ENCODE data around the gene SETD6. TPM values are rescaled to one million over a fixed set of nuclear protein-coding genes. Genes with fewer than 3 reads are reported as not detected.

SETD6 gene
- total and polyA plus RNA-seq, 2 of the 13 experiments (the other 11 are each of a cell fraction or from before 2014, with no cell fraction given): 24.0 to 25.7 TPM

GRCh38 chr16:58515125-58515870 is at the start of gene SETD6 (continued):
- TF ChIP-seq SALL1 (CRISPR knock-in tag; IDR thresholded peaks at IDR 0.05) (peak; percentile 95), ZNF432 (CRISPR knock-in tag; IDR thresholded peaks at IDR 0.05; ENCODE audit: borderline replicate concordance) (peak; percentile 92; the same call in 1 of the 2 replicates), NFKB2 (CRISPR knock-in tag; IDR thresholded peaks at IDR 0.05; ENCODE audit: borderline replicate concordance) (peak; percentile 99), ZKSCAN8 (CRISPR knock-in tag; IDR thresholded peaks at IDR 0.05; ENCODE audit: borderline replicate concordance) (peak; percentile 34; the same call in 1 of the 2 replicates), EP300 (IDR thresholded peaks at IDR 0.05; ENCODE audit: low read depth in 2 of 2, low read length in 2 of 2) (no peak), EP300 (CRISPR knock-in tag; IDR thresholded peaks at IDR 0.05; ENCODE audit: borderline replicate concordance) (peak; percentile 23; the same call in 1 of the 2 replicates), EED (CRISPR knock-in tag; IDR thresholded peaks at IDR 0.05) (peak; percentile 88), NFKBIZ (CRISPR knock-in tag; IDR thresholded peaks at IDR 0.05) (peak; percentile 52; the same call in 1 of the 2 replicates), CBX2 (IDR thresholded peaks at IDR 0.05; ENCODE audit: low read depth, low read length) (no peak), CBX2 (CRISPR knock-in tag; IDR thresholded peaks at IDR 0.05; ENCODE audit: low read depth) (no peak), SRSF1 (optimal IDR thresholded peaks at IDR 0.05; ENCODE audit: low read depth, low read length) (no peak), ZBTB14 (CRISPR knock-in tag; IDR thresholded peaks at IDR 0.05) (peak; percentile 72), HOXA5 (CRISPR knock-in tag; IDR thresholded peaks at IDR 0.05) (peak; percentile 90), ZNF562 (CRISPR knock-in tag; IDR thresholded peaks at IDR 0.05; ENCODE audit: borderline replicate concordance) (no peak; the same call in 1 of the 2 replicates), MED8 (CRISPR knock-in tag; IDR thresholded peaks at IDR 0.05; ENCODE audit: insufficient replicate concordance) (peak; percentile 50), ZNF720 (CRISPR knock-in tag; IDR thresholded peaks at IDR 0.05) (no peak), TBX3 (IDR thresholded peaks at IDR 0.05; ENCODE audit: borderline replicate concordance) (no peak), ZNF883 (CRISPR knock-in tag; IDR thresholded peaks at IDR 0.05; ENCODE audit: not compliant biosample characterization) (peak; percentile 98), ZZZ3 (CRISPR knock-in tag; IDR thresholded peaks at IDR 0.05; ENCODE audit: borderline replicate concordance) (no peak; the same call in 1 of the 2 replicates), ZNF20 (CRISPR knock-in tag; IDR thresholded peaks at IDR 0.05) (no peak; the same call in 1 of the 2 replicates), ZMYM3 (CRISPR knock-in tag; IDR thresholded peaks at IDR 0.05) (peak; percentile 51; the same call in 1 of the 2 replicates), GABPA (IDR thresholded peaks at IDR 0.05; ENCODE audit: low read depth, low read length) (peak; percentile 91), GABPA (CRISPR knock-in tag; IDR thresholded peaks at IDR 0.05; ENCODE audit: low read depth) (peak; percentile 92), SRSF9 (IDR thresholded peaks at IDR 0.05; ENCODE audit: borderline replicate concordance, insufficient read depth, low read depth, low read length, poor library complexity, severe bottlenecking) (no peak), MIER3 (CRISPR knock-in tag; IDR thresholded peaks at IDR 0.05; ENCODE audit: borderline replicate concordance) (peak; percentile 54; the same call in 1 of the 2 replicates), TGIF2 (CRISPR knock-in tag; IDR thresholded peaks at IDR 0.05) (peak; percentile 92)
- TF ChIP-seq, protein P1, sequence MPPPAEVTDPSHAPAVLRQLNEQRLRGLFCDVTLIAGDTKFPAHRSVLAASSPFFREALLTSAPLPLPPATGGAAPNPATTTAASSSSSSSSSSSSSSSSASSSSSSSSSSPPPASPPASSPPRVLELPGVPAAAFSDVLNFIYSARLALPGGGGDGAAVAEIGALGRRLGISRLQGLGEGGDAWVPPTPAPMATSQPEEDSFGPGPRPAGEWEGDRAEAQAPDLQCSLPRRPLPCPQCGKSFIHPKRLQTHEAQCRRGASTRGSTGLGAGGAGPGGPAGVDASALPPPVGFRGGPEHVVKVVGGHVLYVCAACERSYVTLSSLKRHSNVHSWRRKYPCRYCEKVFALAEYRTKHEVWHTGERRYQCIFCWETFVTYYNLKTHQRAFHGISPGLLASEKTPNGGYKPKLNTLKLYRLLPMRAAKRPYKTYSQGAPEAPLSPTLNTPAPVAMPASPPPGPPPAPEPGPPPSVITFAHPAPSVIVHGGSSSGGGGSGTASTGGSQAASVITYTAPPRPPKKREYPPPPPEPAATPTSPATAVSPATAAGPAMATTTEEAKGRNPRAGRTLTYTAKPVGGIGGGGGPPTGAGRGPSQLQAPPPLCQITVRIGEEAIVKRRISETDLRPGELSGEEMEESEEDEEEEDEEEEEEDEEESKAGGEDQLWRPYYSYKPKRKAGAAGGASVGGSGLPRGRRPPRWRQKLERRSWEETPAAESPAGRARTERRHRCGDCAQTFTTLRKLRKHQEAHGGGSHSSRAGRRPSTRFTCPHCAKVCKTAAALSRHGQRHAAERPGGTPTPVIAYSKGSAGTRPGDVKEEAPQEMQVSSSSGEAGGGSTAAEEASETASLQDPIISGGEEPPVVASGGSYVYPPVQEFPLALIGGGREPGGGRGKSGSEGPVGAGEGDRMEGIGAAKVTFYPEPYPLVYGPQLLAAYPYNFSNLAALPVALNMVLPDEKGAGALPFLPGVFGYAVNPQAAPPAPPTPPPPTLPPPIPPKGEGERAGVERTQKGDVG (CRISPR knock-in tag; IDR thresholded peaks at IDR 0.05; ENCODE audit: borderline replicate concordance): peak; percentile 92; the same call in 1 of the 2 replicates

All from HepG2 (cell line).